Ectodermal cell (in vitro differentiated cells): ENCODE measurements around the gene MED13L. TPM values are rescaled to one million over a fixed set of nuclear protein-coding genes. Genes with fewer than 3 reads are reported as not detected.

Experiments
- H3K27ac ChIP-seq: 2 replicates; pipeline ENCODE4 v1.7.0; 2013; ENCODE audit warnings: mild to moderate bottlenecking, low read depth, low read length; ENCODE audit not compliant: insufficient read depth, poor library complexity, severe bottlenecking
- H3K27me3 ChIP-seq: 2 replicates; pipeline ENCODE4 v1.7.0; 2013; ENCODE audit warnings: mild to moderate bottlenecking, low read length; ENCODE audit not compliant: insufficient read depth, control insufficient read depth, poor library complexity, severe bottlenecking
- H3K36me3 ChIP-seq: one replicate; pipeline ENCODE4 v1.7.0; 2013; ENCODE audit warnings: low read length; ENCODE audit not compliant: control insufficient read depth, insufficient read depth
- H3K4me1 ChIP-seq: one replicate; pipeline ENCODE4 v1.7.0; 2013; ENCODE audit warnings: low read length; ENCODE audit not compliant: control insufficient read depth, insufficient read depth
- H3K4me3 ChIP-seq: 2 replicates; pipeline ENCODE4 v1.7.0; 2013; ENCODE audit warnings: low read depth, low read length, control low read depth; ENCODE audit not compliant: insufficient read depth
- H3K9me3 ChIP-seq: 2 replicates; pipeline ENCODE4 v1.7.0; 2013; ENCODE audit warnings: mild to moderate bottlenecking, low read length, moderate library complexity; ENCODE audit not compliant: control insufficient read depth
- WGBS, 2 experiments: methylation state at CpG; one replicate each; pipeline ENCODE4 v1.1.7; 2013; ENCODE audit warnings: missing lambda C conversion rate in 2 of 2; 5-methylcytosine and 5-hydroxymethylcytosine counted together
- polyA plus RNA-seq, 4 experiments: library from polyadenylated mRNA; stranded (reverse); fragments of 50-300 nt; gene quantifications; one replicate each; pipeline ENCODE4 v1.2.3, GENCODE V29; 2013

Gene MED13L
- 85.2 TPM for polyA plus RNA-seq (2013, experiment 1 of 4)
- polyA plus RNA-seq (2013, experiment 2 of 4), result 101 TPM
- 54.1 TPM for polyA plus RNA-seq (2013, experiment 3 of 4)
- 59.9 TPM for polyA plus RNA-seq (2013, experiment 4 of 4)

- Histone ChIP-seq H3K4me1 (peaks cover 22% of the 10 kb centered on the region), H3K36me3 (no peaks in the 10 kb centered on the region), H3K4me3 (peak within 1 kb of the TSS; percentile 70), H3K27me3 (no peaks in the 10 kb centered on the region), H3K9me3 (no peaks in the 10 kb centered on the region), H3K27ac (peak within 1 kb of the TSS; percentile 78)
- 1% methylated on average over 110 to 111 of the region's 111 CpGs for WGBS, 2 experiments
Measured at GRCh38 chr12:116277467-116278278, at the start of gene MED13L. TSS of gene MED13L (minus strand) at chr12:116277693. CDS start at chr12:116277131, 562 bp downstream.

DNA sequence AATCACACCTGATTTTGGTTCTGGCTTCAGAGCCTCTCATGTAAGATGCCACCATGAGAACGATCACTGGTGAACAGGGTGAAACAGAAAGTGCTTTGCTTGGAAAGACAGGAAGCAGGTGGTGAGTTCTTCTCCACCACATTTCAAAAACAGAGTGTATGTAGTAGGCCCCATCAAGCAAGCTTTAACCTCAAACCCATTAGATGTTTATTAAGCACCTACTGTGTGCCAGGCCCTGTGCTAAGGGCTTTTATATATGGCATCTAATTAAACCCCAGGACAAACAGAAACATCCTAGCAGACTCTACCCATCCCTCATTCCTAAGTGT, 47.8 kb upstream of the MED13L start:
- H3K4me1 ChIP-seq, result no peaks in the 10 kb centered on the region
- no peaks in the 10 kb centered on the region for H3K27me3 ChIP-seq
- H3K36me3 ChIP-seq, result no peaks in the 10 kb centered on the region
- 91 to 95% methylated on average over 1 of the region's 1 CpG for WGBS, 2 experiments
- H3K9me3 ChIP-seq, result no peaks in the 10 kb centered on the region
- no peak overlapping the region for H3K27ac ChIP-seq
- no peak overlapping the region for H3K4me3 ChIP-seq

- Histone ChIP-seq H3K4me1 (no peaks in the 10 kb centered on the region), H3K4me3 (no peak overlapping the region), H3K27me3 (no peaks in the 10 kb centered on the region), H3K36me3 (no peaks in the 10 kb centered on the region), H3K27ac (no peak overlapping the region), H3K9me3 (no peaks in the 10 kb centered on the region)
- 89 to 96% methylated on average over 4 of the region's 4 CpGs for WGBS, 2 experiments
Measured at GRCh38 chr12:116324654-116325335, 47.3 kb upstream of the MED13L start.

- Histone ChIP-seq H3K9me3 (no peaks in the 10 kb centered on the region), H3K27ac (no peak overlapping the region), H3K36me3 (no peaks in the 10 kb centered on the region), H3K4me3 (no peak overlapping the region), H3K4me1 (no peaks in the 10 kb centered on the region), H3K27me3 (no peaks in the 10 kb centered on the region)
- 92 to 95% methylated on average over 10 of the region's 10 CpGs for WGBS, 2 experiments
Measured at GRCh38 chr12:116323406-116324386, 46.2 kb upstream of the MED13L start.

DNA sequence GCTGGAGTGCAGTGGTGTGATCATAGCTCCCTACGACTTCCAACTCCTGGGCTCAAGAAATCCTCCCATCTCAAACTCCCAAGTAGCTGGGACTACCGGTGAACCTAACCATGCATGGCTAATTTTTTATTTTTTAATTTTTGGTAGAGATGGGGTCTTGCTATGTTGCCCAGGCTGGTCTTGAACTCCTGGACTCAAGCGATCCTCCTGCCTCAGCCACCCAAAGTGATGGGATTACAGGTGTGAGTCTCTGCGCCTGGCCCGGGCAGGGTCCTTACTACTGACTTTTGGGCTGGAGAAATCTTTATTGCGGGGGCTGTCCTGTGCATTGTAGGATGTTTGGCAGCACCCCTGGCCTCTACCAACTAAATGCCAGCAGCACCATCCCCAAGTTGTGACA, 44.4 kb upstream of the MED13L start:
- WGBS, 2 experiments, result 94 to 95% methylated on average over 6 of the region's 6 CpGs
- H3K9me3 ChIP-seq, result no peaks in the 10 kb centered on the region

GRCh38 chr12:116320791-116321217, 43.3 kb upstream of the MED13L start:
- Histone ChIP-seq H3K4me1 (no peaks in the 10 kb centered on the region), H3K4me3 (no peak overlapping the region), H3K36me3 (no peaks in the 10 kb centered on the region), H3K9me3 (no peaks in the 10 kb centered on the region), H3K27me3 (no peaks in the 10 kb centered on the region), H3K27ac (no peak overlapping the region)
- 86 to 93% methylated on average over 2 of the region's 2 CpGs for WGBS, 2 experiments

More for the DNA sequence above, 44.4 kb upstream of the MED13L start:
- Histone ChIP-seq H3K27me3 (no peaks in the 10 kb centered on the region), H3K4me3 (no peak overlapping the region), H3K4me1 (no peaks in the 10 kb centered on the region), H3K36me3 (no peaks in the 10 kb centered on the region), H3K27ac (no peak overlapping the region)

DNA sequence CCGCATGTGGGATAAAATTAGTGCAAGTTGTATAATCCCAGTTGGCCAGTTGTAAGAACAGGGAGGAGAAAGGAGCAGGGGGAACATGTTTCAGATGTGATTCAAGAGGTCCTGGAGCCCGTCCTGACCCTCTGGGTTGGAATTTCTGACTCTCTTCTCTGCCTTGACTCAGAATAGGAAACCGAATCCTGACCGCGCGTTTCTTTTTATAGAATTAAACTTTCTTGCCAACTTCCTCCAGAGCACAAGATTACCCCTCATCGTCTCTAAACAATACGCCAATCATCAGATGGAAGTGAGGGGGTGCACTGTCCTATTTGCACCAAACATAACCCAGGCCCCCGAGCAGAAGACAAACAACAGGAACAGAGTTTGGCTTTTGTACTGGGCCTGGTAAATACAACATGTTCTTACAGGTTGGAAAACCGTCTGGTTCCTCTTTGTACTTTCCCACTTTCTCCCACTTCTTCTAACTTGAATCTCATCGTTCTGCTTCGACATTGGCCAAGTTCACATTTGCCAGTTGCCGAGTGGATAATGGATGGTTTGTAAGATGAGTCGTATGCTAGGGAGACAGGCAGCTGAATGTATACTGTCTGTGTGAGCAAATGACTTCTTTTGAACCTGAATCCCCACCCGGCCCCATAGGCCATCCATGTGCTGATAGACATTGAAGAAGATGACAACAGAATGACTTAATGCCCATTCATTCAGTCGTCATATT, 42.6 kb upstream of the MED13L start:
- 90 to 93% methylated on average over 16 of the region's 16 CpGs for WGBS, 2 experiments
- Histone ChIP-seq H3K36me3 (no peaks in the 10 kb centered on the region), H3K27me3 (no peaks in the 10 kb centered on the region), H3K9me3 (no peaks in the 10 kb centered on the region), H3K27ac (no peak overlapping the region), H3K4me3 (no peak overlapping the region), H3K4me1 (no peaks in the 10 kb centered on the region)

GRCh38 chr12:116319233-116319897, 41.9 kb upstream of the MED13L start:
- H3K4me1 ChIP-seq, result no peaks in the 10 kb centered on the region
- H3K36me3 ChIP-seq, result no peaks in the 10 kb centered on the region
- no peak overlapping the region for H3K27ac ChIP-seq
- no peaks in the 10 kb centered on the region for H3K9me3 ChIP-seq
- no peaks in the 10 kb centered on the region for H3K27me3 ChIP-seq
- no peak overlapping the region for H3K4me3 ChIP-seq
- 93 to 95% methylated on average over 14 of the region's 14 CpGs for WGBS, 2 experiments

DNA sequence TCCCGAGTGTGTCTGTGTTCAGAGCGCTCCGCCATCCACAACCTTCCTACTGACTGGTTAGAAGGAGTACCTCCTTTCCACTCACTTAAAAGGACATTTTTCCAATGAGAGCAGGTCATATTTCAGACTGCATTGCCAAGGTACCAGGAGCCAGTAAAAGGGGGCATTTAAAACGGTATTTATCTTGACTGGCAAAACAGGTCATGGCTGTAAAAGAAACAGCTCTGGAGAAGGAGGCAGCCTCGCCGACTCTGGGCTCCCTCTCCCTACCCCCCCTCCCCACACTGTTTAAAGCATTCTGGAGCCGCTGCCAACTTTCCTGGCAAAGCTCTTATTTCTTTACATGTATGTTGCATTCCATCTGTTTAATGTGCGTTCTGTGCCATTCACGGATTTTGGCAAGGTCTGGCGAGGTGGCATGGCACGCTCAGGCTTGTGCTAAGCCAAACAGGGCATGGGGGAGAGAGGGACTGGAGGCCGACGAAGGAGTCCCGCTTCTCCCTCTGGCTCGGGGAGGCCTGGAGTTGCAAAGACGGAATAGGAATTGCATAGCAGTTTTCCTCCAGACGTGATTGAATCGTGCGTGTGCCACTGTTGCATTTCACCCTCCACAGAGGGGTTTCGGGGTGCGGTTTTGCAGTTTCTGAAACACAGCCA, 41.2 kb upstream of the MED13L start:
- peaks cover under 1% of the 10 kb centered on the region for H3K4me1 ChIP-seq
- H3K27me3 ChIP-seq, result no peaks in the 10 kb centered on the region
- no peak overlapping the region for H3K27ac ChIP-seq
- no peaks in the 10 kb centered on the region for H3K9me3 ChIP-seq
- no peaks in the 10 kb centered on the region for H3K36me3 ChIP-seq
- no peak overlapping the region for H3K4me3 ChIP-seq
- WGBS, 2 experiments, result 94 to 96% methylated on average over 21 of the region's 21 CpGs
